ENCODE results near the gene NBAS.

DNA sequence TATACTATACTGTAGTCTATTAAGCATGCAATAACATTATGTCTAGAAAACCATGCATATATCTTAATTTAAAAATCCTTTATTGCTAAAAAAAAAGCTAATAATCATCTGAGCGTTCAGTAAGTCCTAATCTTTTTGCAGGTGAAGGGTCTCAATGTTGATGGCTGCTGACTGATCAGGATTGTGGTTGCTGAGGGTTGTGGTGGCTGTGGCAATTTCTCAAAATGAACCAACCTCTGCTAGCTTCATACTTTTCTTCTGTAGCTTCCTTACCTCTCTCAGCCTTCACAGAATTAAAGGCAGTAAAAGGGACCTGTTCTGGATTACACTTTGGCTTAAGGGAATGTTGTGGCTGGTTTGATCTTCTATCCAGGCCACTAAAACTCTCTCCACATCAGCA, 235.8 kb downstream of the NBAS start:
- TF ChIP-seq, protein P1, sequence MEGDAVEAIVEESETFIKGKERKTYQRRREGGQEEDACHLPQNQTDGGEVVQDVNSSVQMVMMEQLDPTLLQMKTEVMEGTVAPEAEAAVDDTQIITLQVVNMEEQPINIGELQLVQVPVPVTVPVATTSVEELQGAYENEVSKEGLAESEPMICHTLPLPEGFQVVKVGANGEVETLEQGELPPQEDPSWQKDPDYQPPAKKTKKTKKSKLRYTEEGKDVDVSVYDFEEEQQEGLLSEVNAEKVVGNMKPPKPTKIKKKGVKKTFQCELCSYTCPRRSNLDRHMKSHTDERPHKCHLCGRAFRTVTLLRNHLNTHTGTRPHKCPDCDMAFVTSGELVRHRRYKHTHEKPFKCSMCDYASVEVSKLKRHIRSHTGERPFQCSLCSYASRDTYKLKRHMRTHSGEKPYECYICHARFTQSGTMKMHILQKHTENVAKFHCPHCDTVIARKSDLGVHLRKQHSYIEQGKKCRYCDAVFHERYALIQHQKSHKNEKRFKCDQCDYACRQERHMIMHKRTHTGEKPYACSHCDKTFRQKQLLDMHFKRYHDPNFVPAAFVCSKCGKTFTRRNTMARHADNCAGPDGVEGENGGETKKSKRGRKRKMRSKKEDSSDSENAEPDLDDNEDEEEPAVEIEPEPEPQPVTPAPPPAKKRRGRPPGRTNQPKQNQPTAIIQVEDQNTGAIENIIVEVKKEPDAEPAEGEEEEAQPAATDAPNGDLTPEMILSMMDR (IDR thresholded peaks at IDR 0.05): no peak
- TF ChIP-seq POLR2A (IDR thresholded peaks at IDR 0.05): no peak
